HCT116 (cell line): ENCODE data around the gene FRMD4B. TPM values are rescaled to one million over a fixed set of nuclear protein-coding genes. Genes with fewer than 3 reads are reported as not detected.

Experiments
- ATAC-seq: fragments of 200-7000 bp; cut with Tn5 transposase; 2 replicates; pipeline ENCODE4 v1.9.1; 2020; ENCODE audit warnings: mild to moderate bottlenecking, moderate library complexity
- BruUV-seq: library from RNA; stranded (reverse); fragments of 400-500 nt; replicated peaks from 2 replicates; lab custom pipeline; 2021; lab: Mats Ljungman, UMichigan
- CTCF ChIA-PET: fragments of 300-600 bp; sonication (Branson Sonifier 250); formaldehyde crosslinking; loops from one replicate; lab custom pipeline; 2021; ENCODE audit warnings: antibody characterized with exemption; lab: Charles Lee
- POLR2A ChIA-PET: fragments of 300-600, 350-600 bp; sonication (Branson Sonifier 250); formaldehyde crosslinking; loops from one replicate; lab custom pipeline; 2021; ENCODE audit warnings: antibody characterized with exemption; lab: Charles Lee
- RAD21 ChIA-PET, 2 experiments: fragments of 300-600 bp; sonication (Branson Sonifier 250); formaldehyde crosslinking; loops; one replicate each; lab custom pipeline; 2023; ENCODE audit warnings: low total read pairs in 2 of 2; ENCODE audit not compliant: uncharacterized antibody in 2 of 2, unreplicated experiment in 2 of 2, low non-redundant PET in 1 of 2; lab: Charles Lee
- DNase-seq: peaks from one replicate; pipeline ENCODE4 v3.0.0-alpha.2; 2010; ENCODE audit warnings: low read depth, low spot score
- H2AFZ ChIP-seq: fragments of 200-600 bp; shearing (Covaris generic), sonication (generic); 2 replicates; pipeline ENCODE4 v1.6.1; 2017; ENCODE audit warnings: low read depth, mixed run types, mixed read lengths, antibody characterized with exemption, low read length; ENCODE audit not compliant: poor library complexity, severe bottlenecking
- H3K27ac ChIP-seq: 2 replicates; pipeline ENCODE4 v1.5.1; 2012; ENCODE audit warnings: low read depth, low read length
- H3K27me3 ChIP-seq: fragments of 200-600 bp; sonication (generic); 2 replicates; pipeline ENCODE4 v1.6.1; 2016; ENCODE audit warnings: mixed run types, low read length, mixed read lengths; ENCODE audit not compliant: insufficient read depth
- H3K36me3 ChIP-seq, 2 experiments: fragments of 200-500 bp in 1 of 2; fragments of 200-600 bp in 1 of 2; sonication (Bioruptor generic) in 1 of 2; sonication (generic) in 1 of 2; 2 replicates each; pipeline versions ENCODE4 v1.5.1 to v1.6.1; 2014 to 2016; ENCODE audit warnings: low read length in 2 of 2, inconsistent platforms in 1 of 2, mixed read lengths in 1 of 2, mixed run types in 1 of 2; ENCODE audit not compliant: insufficient read depth in 2 of 2, control insufficient read depth in 1 of 2
- H3K4me1 ChIP-seq, 2 experiments: fragments of 200-600 bp in 1 of 2; sonication (generic) in 1 of 2; 2 replicates each; pipeline versions ENCODE4 v1.5.1 to v1.6.1; 2012 to 2017; ENCODE audit warnings: low read length in 2 of 2, inconsistent platforms in 1 of 2, mild to moderate bottlenecking in 1 of 2, mixed read lengths in 1 of 2, mixed run types in 1 of 2, moderate library complexity in 1 of 2; ENCODE audit not compliant: insufficient read depth in 2 of 2, control insufficient read depth in 1 of 2
- H3K4me2 ChIP-seq: fragments of 200-600 bp; sonication (generic); 2 replicates; pipeline ENCODE4 v1.6.1; 2017; ENCODE audit warnings: mixed run types, low read length, mixed read lengths
- H3K4me3 ChIP-seq, 2 experiments: fragments of 200-600 bp in 1 of 2; sonication (generic) in 1 of 2; replicated peaks in 1 of 2; 2 replicates each; pipeline ENCODE4 v1.5.1; 2011 to 2016; ENCODE audit warnings: low read length in 2 of 2, control low read depth in 1 of 2, low read depth in 1 of 2, mild to moderate bottlenecking in 1 of 2, mixed read lengths in 1 of 2, mixed run types in 1 of 2
- H3K79me2 ChIP-seq: fragments of 200-600 bp; sonication (generic); 2 replicates; pipeline ENCODE4 v1.6.1; 2017; ENCODE audit warnings: mild to moderate bottlenecking, mixed run types, low read length, moderate library complexity, mixed read lengths; ENCODE audit not compliant: insufficient read depth
- H3K9ac ChIP-seq: fragments of 200-600 bp; sonication (generic); 2 replicates; pipeline ENCODE4 v1.6.1; 2016; ENCODE audit warnings: low read length, mixed read lengths
- H3K9me2 ChIP-seq: fragments of 200-600 bp; sonication (generic), shearing (Covaris generic); 2 replicates; pipeline ENCODE4 v1.6.1; 2017; ENCODE audit warnings: mixed run types, mild to moderate bottlenecking, moderate library complexity; ENCODE audit not compliant: insufficient read depth
- H3K9me3 ChIP-seq, 2 experiments: fragments of 200-500 bp in 1 of 2; fragments of 200-600 bp in 1 of 2; sonication (Bioruptor generic) in 1 of 2; sonication (generic) in 1 of 2; 2 replicates each; pipeline ENCODE4 v1.6.1; 2014 to 2017; ENCODE audit warnings: low read length in 2 of 2, mixed read lengths in 2 of 2, inconsistent platforms in 1 of 2, low read depth in 1 of 2, mild to moderate bottlenecking in 1 of 2, mixed run types in 1 of 2, moderate library complexity in 1 of 2; ENCODE audit not compliant: control insufficient read depth in 1 of 2, insufficient read depth in 1 of 2
- H4K20me1 ChIP-seq: fragments of 200-600 bp; sonication (generic), shearing (Covaris generic); 2 replicates; pipeline ENCODE4 v1.6.1; 2017; ENCODE audit warnings: mixed run types, mild to moderate bottlenecking, moderate library complexity; ENCODE audit not compliant: insufficient read depth
- CBX3 ChIP-seq: IDR thresholded peaks from 2 replicates; pipeline ENCODE4 v1.6.1; 2012; ENCODE audit warnings: low read depth
- CEBPB ChIP-seq: IDR thresholded peaks from 2 replicates; pipeline ENCODE4 v1.6.1; 2012; ENCODE audit warnings: low read depth
- CTCF ChIP-seq, 3 experiments: fragments of 200-600 bp in 1 of 3; sonication (generic) in 1 of 3; IDR thresholded peaks in 2 of 3; conservative IDR thresholded peaks in 1 of 3; 2 replicates each; pipeline ENCODE4 v1.5.1; 2012 to 2017; ENCODE audit warnings: low read depth in 2 of 3, low read length in 2 of 3, antibody characterized with exemption in 1 of 3, borderline replicate concordance in 1 of 3, control low read depth in 1 of 3, mild to moderate bottlenecking in 1 of 3, mixed read lengths in 1 of 3, mixed run types in 1 of 3, moderate library complexity in 1 of 3; ENCODE audit not compliant: insufficient read depth in 1 of 3
- EGR1 ChIP-seq: IDR thresholded peaks from 2 replicates; pipeline ENCODE4 v1.6.1; 2012; ENCODE audit warnings: low read depth
- ELF1 ChIP-seq: IDR thresholded peaks from 2 replicates; pipeline ENCODE4 v1.6.1; 2012; ENCODE audit warnings: low read depth, borderline replicate concordance
- EZH2phosphoT487 ChIP-seq: fragments of 200-600 bp; IDR thresholded peaks from 2 replicates; pipeline ENCODE4 v1.6.1; 2018; ENCODE audit warnings: antibody characterized with exemption, borderline replicate concordance
- FOSL1 ChIP-seq: IDR thresholded peaks from 2 replicates; pipeline ENCODE4 v1.6.1; 2012; ENCODE audit warnings: low read depth
- JUND ChIP-seq: IDR thresholded peaks from 2 replicates; pipeline ENCODE4 v1.6.1; 2012
- MAX ChIP-seq: IDR thresholded peaks from 2 replicates; pipeline ENCODE4 v1.6.1; 2012
- POLR2A ChIP-seq: IDR thresholded peaks from 2 replicates; pipeline ENCODE4 v1.7.0; 2011; ENCODE audit warnings: borderline replicate concordance; ENCODE audit not compliant: insufficient read depth, insufficient read length; ENCODE audit errors: extremely low read depth
- POLR2AphosphoS5 ChIP-seq: IDR thresholded peaks from 2 replicates; pipeline ENCODE4 v1.6.1; 2011; ENCODE audit warnings: mild to moderate bottlenecking, low read depth, low read length, moderate library complexity
- RAD21 ChIP-seq: IDR thresholded peaks from 2 replicates; pipeline ENCODE4 v1.6.1; 2012; ENCODE audit warnings: low read depth, mild to moderate bottlenecking
- REST ChIP-seq: IDR thresholded peaks from 2 replicates; pipeline ENCODE4 v1.6.1; 2012; ENCODE audit warnings: low read depth
- SIN3A ChIP-seq: IDR thresholded peaks from 2 replicates; pipeline ENCODE4 v1.6.1; 2012; ENCODE audit warnings: low read depth
- SP1 ChIP-seq: IDR thresholded peaks from 2 replicates; pipeline ENCODE4 v1.6.1; 2012; ENCODE audit warnings: low read depth
- SRF ChIP-seq: IDR thresholded peaks from 2 replicates; pipeline ENCODE4 v1.6.1; 2012; ENCODE audit warnings: low read depth
- TCF7L2 ChIP-seq: IDR thresholded peaks from 2 replicates; pipeline ENCODE4 v1.7.0; 2011; ENCODE audit warnings: borderline replicate concordance, inconsistent platforms; ENCODE audit not compliant: insufficient read depth, insufficient read length; ENCODE audit errors: extremely low read depth
- YY1 ChIP-seq: IDR thresholded peaks from 2 replicates; pipeline ENCODE4 v1.6.1; 2011; ENCODE audit warnings: low read length, low read depth, moderate library complexity, mild to moderate bottlenecking; ENCODE audit not compliant: insufficient replicate concordance; ENCODE audit errors: extremely low read depth
- ZBTB33 ChIP-seq: IDR thresholded peaks from 2 replicates; pipeline ENCODE4 v1.6.1; 2011; ENCODE audit warnings: mild to moderate bottlenecking, low read length, moderate library complexity; ENCODE audit not compliant: insufficient replicate concordance; ENCODE audit errors: extremely low read depth
- ZNF274 ChIP-seq: fragments of 200-500 bp; sonication (Bioruptor generic); IDR thresholded peaks from 2 replicates; pipeline ENCODE4 v1.6.1; 2014; ENCODE audit warnings: mild to moderate bottlenecking, low read depth, low read length, inconsistent platforms
- intact Hi-C: fragments of 100-400 bp; cut with micrococcal nuclease; formaldehyde crosslinking; loops from 2 replicates; pipeline ENCODE4 v1.10.0; 2022
- total RNA-seq: library from RNA; stranded (reverse); gene quantifications from one replicate; pipeline ENCODE4 v1.2.1, GENCODE V29; 2021; ENCODE audit not compliant: unreplicated experiment

The FRMD4B gene
- total RNA-seq, 1 experiment from 2014 or later, result 2.0 TPM

- H3K27me3 ChIP-seq, result 0 out of 2 replicates have a peak, but pooled peaks cover 5% of the 10 kb centered on the region
- TF ChIP-seq FOSL1 (no peak), ZBTB33 (no peak), JUND (no peak), ZNF274 (no peak), SRF (no peak), POLR2A (no peak), EGR1 (no peak), EZH2phosphoT487 (no peak), SP1 (no peak), REST (no peak), TCF7L2 (no peak), CTCF (IDR thresholded peaks at IDR 0.05 in 2 of 3, conservative IDR thresholded peaks at IDR 0.05 in 1 of 3; ENCODE audit: borderline replicate concordance in 1 of 3, insufficient read depth in 1 of 3, low read depth in 2 of 3, low read length in 2 of 3) (no peak), ELF1 (no peak), CEBPB (no peak), CBX3 (no peak), RAD21 (no peak), MAX (no peak), POLR2AphosphoS5 (no peak), SIN3A (no peak), YY1 (no peak)
- H3K4me1 ChIP-seq, result no peaks in the 10 kb centered on the region
- no peak overlapping the region for H2AFZ ChIP-seq
- POLR2A ChIA-PET, result no interaction called here
- no peak overlapping the region for H3K27ac ChIP-seq
- CTCF ChIA-PET, result no interaction called here
- no peaks in the 10 kb centered on the region for H3K9me3 ChIP-seq
- no peak overlapping the region for H3K9ac ChIP-seq
- no peaks in the 10 kb centered on the region for H3K36me3 ChIP-seq
- DNase-seq (no peak), ATAC-seq (no peak)
- intact Hi-C loops, result no loop called here
- no peaks in the 10 kb centered on the region for H3K9me2 ChIP-seq
- no TSS peak for BruUV-seq
- RAD21 ChIA-PET, result no interaction called here
- no peaks in the 10 kb centered on the region for H3K79me2 ChIP-seq
- H3K4me2 ChIP-seq, result no peak overlapping the region
- no peaks in the 10 kb centered on the region for H4K20me1 ChIP-seq
- no peak overlapping the region for H3K4me3 ChIP-seq
Measured at GRCh38 chr3:69342074-69342473, 43.8 kb downstream of the FRMD4B start.
